Common myeloid progenitor, CD34-positive (primary cell): Measurements from ENCODE around the gene DCTD.

Experiments used
- CTCF ChIA-PET: fragments of 350-600 bp; sonication (Branson Sonifier 250); formaldehyde crosslinking; loops from one replicate; lab custom pipeline; 2021; ENCODE audit warnings: antibody characterized with exemption; lab: Charles Lee
- POLR2A ChIA-PET: fragments of 350-600 bp; sonication (Branson Sonifier 250); formaldehyde crosslinking; loops from one replicate; lab custom pipeline; 2021; ENCODE audit warnings: antibody characterized with exemption; lab: Charles Lee
- DNase-seq, 3 donors: peaks; one replicate each; pipeline versions ENCODE4 v3.0.0 to v3.0.0-alpha.2; 2013
- H3K27ac ChIP-seq, 2 experiments: 1 replicate in 1 of 2; 2 replicates in 1 of 2; pipeline ENCODE4 v1.7.0; 2013; ENCODE audit warnings: inconsistent platforms in 2 of 2, low read length in 2 of 2, mild to moderate bottlenecking in 2 of 2, low read depth in 1 of 2, moderate library complexity in 1 of 2; ENCODE audit not compliant: severe bottlenecking in 2 of 2, insufficient read depth in 1 of 2, poor library complexity in 1 of 2
- H3K27me3 ChIP-seq, 5 experiments: replicated peaks in 2 of 5; 1 replicate in 3 of 5; 2 replicates in 2 of 5; pipeline versions ENCODE4 v1.6.1 to v1.7.0; 2013; ENCODE audit warnings: low read length in 4 of 5, mild to moderate bottlenecking in 2 of 5, moderate library complexity in 2 of 5, inconsistent platforms in 1 of 5; ENCODE audit not compliant: insufficient read depth in 5 of 5, control insufficient read depth in 4 of 5
- H3K36me3 ChIP-seq, 4 experiments: 1 replicate in 2 of 4; 2 replicates in 2 of 4; pipeline versions ENCODE4 v1.6.1 to v1.7.0; 2013; ENCODE audit warnings: low read length in 3 of 4, control low read depth in 1 of 4, mild to moderate bottlenecking in 1 of 4; ENCODE audit not compliant: control insufficient read depth in 4 of 4, insufficient read depth in 4 of 4
- H3K4me1 ChIP-seq, 4 experiments: 1 replicate in 3 of 4; 2 replicates in 1 of 4; pipeline versions ENCODE4 v1.6.1 to v1.7.1; 2013; ENCODE audit warnings: low read length in 3 of 4, mild to moderate bottlenecking in 3 of 4, control low read depth in 1 of 4, inconsistent platforms in 1 of 4, moderate library complexity in 1 of 4; ENCODE audit not compliant: control insufficient read depth in 4 of 4, insufficient read depth in 4 of 4; ENCODE audit errors: control extremely low read depth in 1 of 4
- H3K4me3 ChIP-seq, 7 experiments: 1 replicate in 4 of 7; 2 replicates in 3 of 7; pipeline versions ENCODE4 v1.5.1 to v1.7.0; 2013; ENCODE audit warnings: mild to moderate bottlenecking in 7 of 7, low read length in 6 of 7, moderate library complexity in 6 of 7, inconsistent platforms in 2 of 7, low read depth in 2 of 7, control low read depth in 1 of 7; ENCODE audit not compliant: insufficient read depth in 4 of 7, control insufficient read depth in 1 of 7; ENCODE audit errors: extremely low read depth in 1 of 7
- H3K9me3 ChIP-seq, 5 experiments: 1 replicate in 4 of 5; 2 replicates in 1 of 5; pipeline versions ENCODE4 v1.6.1 to v1.7.1; 2013; ENCODE audit warnings: low read length in 4 of 5, mild to moderate bottlenecking in 2 of 5, inconsistent platforms in 1 of 5, low read depth in 1 of 5, moderate library complexity in 1 of 5; ENCODE audit not compliant: control insufficient read depth in 4 of 5, insufficient read depth in 2 of 5; ENCODE audit errors: control extremely low read depth in 1 of 5
- WGBS: methylation state at CpG from one replicate; pipeline ENCODE4 v1.1.5; 2013; ENCODE audit not compliant: insufficient coverage; 5-methylcytosine and 5-hydroxymethylcytosine counted together

DCTD gene

DNA sequence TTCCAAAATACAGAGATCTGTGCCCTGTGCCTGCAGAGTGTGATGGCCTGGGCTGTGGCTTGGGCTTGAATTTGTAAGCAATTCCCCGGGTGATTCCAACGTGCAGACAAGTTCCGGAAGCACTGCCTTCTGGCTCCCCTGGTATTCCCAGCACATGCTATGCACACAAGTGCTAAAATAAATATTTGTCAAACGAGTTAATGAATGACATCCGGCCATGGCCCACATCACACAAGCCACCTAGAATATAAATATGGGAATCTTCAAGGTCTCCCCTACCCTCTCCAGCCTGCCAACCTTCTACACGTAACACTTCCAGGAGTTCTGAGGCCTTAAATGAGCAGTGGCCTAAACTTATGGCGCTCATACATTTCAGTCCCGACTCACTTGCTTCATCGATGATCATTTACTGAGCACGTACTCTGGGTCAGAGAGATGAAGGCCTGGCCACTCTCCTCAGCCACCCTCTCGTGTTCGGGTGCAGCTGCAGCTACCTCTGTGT, 21.3 kb downstream of the DCTD start:
- peaks cover 25 to 86% (median 65%) of the 10 kb centered on the region in 4 experiments for H3K36me3 ChIP-seq
- no peak overlapping the region for H3K27ac ChIP-seq
- no peaks in the 10 kb centered on the region for H3K27me3 ChIP-seq
- no peak for DNase-seq
- ChIA-PET POLR2A (no interaction called here), CTCF (interaction anchor here (3.2 kb wide), 1 partner anchor 16 kb away, joined by 8 read pairs; no protein-coding TSS in a partner anchor)
- H3K4me1 ChIP-seq = no peaks in the 10 kb centered on the region
- WGBS = 100% methylated on average over 9 of the region's 12 CpGs
- H3K4me3 ChIP-seq = no peak overlapping the region
- H3K9me3 ChIP-seq = no peaks in the 10 kb centered on the region

DNA sequence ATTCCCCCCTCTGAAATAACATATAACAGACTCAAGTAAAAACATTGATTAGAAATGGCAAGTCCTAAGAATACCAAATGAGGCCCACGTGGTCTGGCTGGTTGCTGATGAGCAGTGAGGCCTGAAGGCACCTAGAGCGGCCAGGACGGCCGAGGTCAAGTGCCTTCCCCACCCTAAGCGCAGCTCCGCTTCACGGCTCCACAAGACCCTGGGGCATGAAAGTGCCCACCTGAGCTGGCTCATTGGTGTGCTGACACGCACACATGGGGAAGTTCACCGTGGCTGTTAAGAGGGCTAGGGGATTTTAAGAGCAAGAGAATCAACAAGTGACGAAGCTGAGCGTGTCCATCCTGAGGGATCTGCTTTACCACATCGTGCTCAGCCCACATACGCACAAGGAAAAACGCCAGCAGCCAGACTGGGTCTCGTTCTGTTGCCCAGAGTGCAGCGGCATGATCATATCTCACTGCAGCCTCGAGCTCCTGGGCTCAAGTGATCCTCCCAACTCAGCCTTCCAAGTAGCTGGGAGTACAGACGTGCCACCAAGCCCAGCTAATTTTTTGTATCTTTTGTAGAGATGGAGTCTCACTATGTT, 22.4 kb downstream of the DCTD start:
- DNase-seq = no peak
- peaks cover 31 to 89% (median 66%) of the 10 kb centered on the region in 4 experiments for H3K36me3 ChIP-seq
- WGBS = 98% methylated on average over 16 of the region's 18 CpGs
- ChIA-PET POLR2A (no interaction called here), CTCF (interaction anchor here (1.1 to 1.4 kb wide), 2 partner anchors 10 to 35 kb away, joined by 3 to 5 read pairs; no protein-coding TSS in a partner anchor)
- no peaks in the 10 kb centered on the region for H3K4me1 ChIP-seq
- H3K9me3 ChIP-seq = no peaks in the 10 kb centered on the region
- H3K27ac ChIP-seq = no peak overlapping the region
- no peaks in the 10 kb centered on the region for H3K27me3 ChIP-seq
- no peak overlapping the region for H3K4me3 ChIP-seq

- Histone ChIP-seq H3K4me3 (no peak overlapping the region), H3K9me3 (no peaks in the 10 kb centered on the region), H3K4me1 (no peaks in the 10 kb centered on the region), H3K27me3 (no peaks in the 10 kb centered on the region), H3K36me3 (peaks cover 40 to 89% (median 66%) of the 10 kb centered on the region in 4 experiments), H3K27ac (no peak overlapping the region)
- ChIA-PET POLR2A (interaction anchor here (0.6 kb wide), 1 partner anchor 30 kb away, joined by 3 read pairs; no protein-coding TSS in a partner anchor), CTCF (interaction anchor here (1.1 to 2.6 kb wide), 2 partner anchors 11 to 36 kb away, joined by 3 to 9 read pairs; no protein-coding TSS in a partner anchor)
- DNase-seq = no peak
- 96% methylated on average over 7 of the region's 19 CpGs for WGBS
Observed at GRCh38 chr4:182893474-182894080, 23.6 kb downstream of the DCTD start.

DNA sequence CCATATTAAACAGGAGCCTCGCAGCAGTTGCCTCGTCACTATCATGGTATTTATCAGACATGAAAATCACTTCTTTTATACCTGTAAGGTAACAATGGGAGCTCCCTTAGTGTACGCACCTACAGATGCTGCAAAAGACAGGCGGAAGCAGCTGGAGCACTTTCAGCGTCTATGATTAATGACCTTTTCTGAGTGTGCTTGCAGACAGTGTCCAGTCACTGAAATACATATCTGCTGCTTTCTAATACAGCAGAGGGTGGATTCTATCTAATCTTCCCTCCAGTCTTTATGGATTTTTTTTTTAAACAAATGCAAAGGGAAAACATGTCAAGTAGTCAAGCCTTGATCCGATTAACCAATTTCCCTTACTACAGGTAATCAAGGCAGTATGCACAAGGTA, 24.1 kb downstream of the DCTD start:
- no peaks in the 10 kb centered on the region for H3K27me3 ChIP-seq
- ChIA-PET CTCF (interaction anchor here (1.6 to 2.6 kb wide), 2 partner anchors 10 to 11 kb away, joined by 5 to 9 read pairs; no protein-coding TSS in a partner anchor), POLR2A (interaction anchor here (0.6 kb wide), 1 partner anchor 31 kb away, joined by 3 read pairs; no protein-coding TSS in a partner anchor)
- peaks cover 40 to 89% (median 65%) of the 10 kb centered on the region in 4 experiments for H3K36me3 ChIP-seq
- no peak for DNase-seq
- no peak overlapping the region for H3K27ac ChIP-seq
- 95% methylated on average over 5 of the region's 6 CpGs for WGBS
- H3K4me3 ChIP-seq = no peak overlapping the region
- no peaks in the 10 kb centered on the region for H3K4me1 ChIP-seq
- no peaks in the 10 kb centered on the region for H3K9me3 ChIP-seq

GRCh38 chr4:182890202-182890601, 27.0 kb downstream of the DCTD start:
- CTCF ChIA-PET = no interaction called here
- peaks cover 0 to 8% (median 4%) of the 10 kb centered on the region in 5 experiments for H3K9me3 ChIP-seq
- POLR2A ChIA-PET = no interaction called here
- H3K27ac ChIP-seq = no peak overlapping the region
- DNase-seq = no peak
- peaks cover 39 to 92% (median 65%) of the 10 kb centered on the region in 4 experiments for H3K36me3 ChIP-seq
- no peak overlapping the region for H3K4me3 ChIP-seq
- H3K27me3 ChIP-seq = no peaks in the 10 kb centered on the region
- 93% methylated on average over 10 of the region's 10 CpGs for WGBS
- H3K4me1 ChIP-seq = no peaks in the 10 kb centered on the region

- H3K9me3 ChIP-seq = peaks cover 0 to 17% (median 12%) of the 10 kb centered on the region in 5 experiments
- POLR2A ChIA-PET = no interaction called here
- 77% methylated on average over 3 of the region's 4 CpGs for WGBS
- CTCF ChIA-PET = no interaction called here
- H3K36me3 ChIP-seq = peaks cover 42 to 90% (median 65%) of the 10 kb centered on the region in 4 experiments
- H3K4me3 ChIP-seq = no peak overlapping the region
- no peak for DNase-seq
- H3K4me1 ChIP-seq = no peaks in the 10 kb centered on the region
- H3K27me3 ChIP-seq = no peaks in the 10 kb centered on the region
- H3K27ac ChIP-seq = no peak overlapping the region
Observed at GRCh38 chr4:182888891-182889290, 28.3 kb downstream of the DCTD start.

DNA sequence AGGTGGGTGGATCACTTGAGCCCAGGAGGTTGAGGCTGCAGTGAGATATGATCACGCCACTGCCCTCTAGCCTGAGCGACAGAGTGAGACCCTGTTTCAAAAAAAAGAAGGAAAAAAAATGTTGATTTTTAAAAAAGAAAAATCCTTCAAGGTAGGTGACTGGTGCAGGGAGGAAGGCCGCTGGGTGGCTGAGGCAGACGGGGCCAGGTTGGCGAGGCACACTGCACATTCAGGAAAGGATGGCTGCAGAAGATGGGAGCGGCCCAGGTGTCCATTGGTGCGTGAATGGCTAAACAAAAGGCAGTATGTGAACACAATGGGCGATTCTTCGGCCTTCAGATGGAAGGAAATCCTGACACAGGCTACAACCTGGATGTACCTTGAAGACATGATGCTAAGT, 30.4 kb downstream of the DCTD start:
- no peak for DNase-seq
- CTCF ChIA-PET = no interaction called here
- Histone ChIP-seq H3K9me3 (peaks cover 0 to 23% (median 15%) of the 10 kb centered on the region in 5 experiments), H3K27me3 (no peaks in the 10 kb centered on the region), H3K36me3 (peaks cover 33 to 86% (median 58%) of the 10 kb centered on the region in 4 experiments), H3K27ac (no peak overlapping the region), H3K4me1 (no peaks in the 10 kb centered on the region), H3K4me3 (no peak overlapping the region)
- WGBS = 98% methylated on average over 7 of the region's 9 CpGs
- POLR2A ChIA-PET = no interaction called here
